GM21381 (cell line): ENCODE measurements around the gene ACAN.

Experiments used
- ATAC-seq: cut with Tn5 transposase; IDR thresholded peaks from one replicate; pipeline ENCODE4 v1.9.1; 2021; ENCODE audit warnings: mild to moderate bottlenecking, moderate library complexity; ENCODE audit not compliant: unreplicated experiment

Gene ACAN

DNA sequence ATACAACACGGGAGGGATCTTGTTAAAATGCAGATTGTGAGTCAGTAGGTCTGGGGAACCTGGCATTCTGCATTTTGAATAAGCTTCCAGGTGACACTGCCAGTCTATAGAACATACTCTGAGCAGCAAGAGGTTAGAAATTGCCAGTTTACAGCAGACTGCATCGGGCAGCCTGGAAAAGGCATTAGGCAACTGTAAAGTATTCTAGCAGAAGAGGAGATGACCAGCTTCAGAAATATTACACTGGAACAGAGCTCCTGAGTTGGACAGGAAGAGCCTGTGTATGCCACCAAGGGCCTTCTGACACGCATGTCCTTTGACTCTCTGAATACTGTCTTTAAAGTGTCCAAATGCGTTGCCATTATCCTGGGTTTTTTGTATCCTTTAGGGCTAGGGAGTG, 2.5 kb upstream of the ACAN start:
- ATAC-seq: no peak

DNA sequence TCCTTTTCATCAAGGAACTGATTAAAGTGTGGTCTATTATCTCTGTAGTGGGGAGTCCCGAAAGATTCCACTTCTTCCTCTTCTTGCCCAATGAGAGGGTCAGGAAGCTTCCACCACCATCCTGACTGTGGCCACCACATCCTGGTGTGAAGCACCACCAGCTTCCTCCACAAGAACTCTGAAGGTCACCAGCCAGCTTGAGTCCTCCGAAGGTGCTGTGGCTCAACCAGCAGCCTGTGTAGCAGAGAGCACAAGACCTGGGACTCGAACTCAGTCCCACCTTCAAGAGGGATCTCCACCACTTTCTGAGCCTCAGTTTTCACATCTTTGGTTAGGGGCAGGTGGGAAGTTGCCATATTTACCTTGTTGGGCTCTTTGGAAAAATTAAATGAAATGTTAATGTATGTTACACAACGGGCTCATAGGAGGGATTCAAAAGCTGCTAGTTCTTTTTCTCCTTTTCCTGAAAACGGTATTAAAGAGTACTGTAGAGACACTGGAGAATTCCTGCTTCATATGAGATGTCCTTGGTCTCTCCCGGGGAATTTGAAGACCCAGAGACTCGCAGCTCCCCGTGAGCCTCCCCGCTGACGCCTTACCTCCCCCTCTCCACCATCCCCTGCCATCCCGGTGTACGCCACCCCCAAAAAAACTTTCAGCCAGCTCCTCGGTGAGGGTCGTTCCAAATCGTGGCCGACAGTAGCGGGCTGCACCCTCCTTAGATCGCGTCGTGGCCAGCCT, 816 bp upstream of the ACAN start:
- ATAC-seq: no peak

DNA sequence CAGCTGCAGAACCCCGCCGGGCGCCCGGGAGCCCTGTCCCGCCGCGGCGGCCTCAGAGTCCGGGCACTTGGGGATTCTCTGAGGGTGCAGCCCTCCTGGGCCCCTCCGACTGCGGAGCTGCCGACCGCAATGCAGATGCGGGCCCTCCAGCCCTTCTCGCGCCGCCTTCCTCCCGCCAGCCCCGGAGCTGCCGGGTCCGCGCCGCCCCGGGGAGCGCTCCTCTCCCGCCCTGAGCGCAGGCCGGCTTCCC, 320 bp upstream of the ACAN start:
- no peak for ATAC-seq

DNA sequence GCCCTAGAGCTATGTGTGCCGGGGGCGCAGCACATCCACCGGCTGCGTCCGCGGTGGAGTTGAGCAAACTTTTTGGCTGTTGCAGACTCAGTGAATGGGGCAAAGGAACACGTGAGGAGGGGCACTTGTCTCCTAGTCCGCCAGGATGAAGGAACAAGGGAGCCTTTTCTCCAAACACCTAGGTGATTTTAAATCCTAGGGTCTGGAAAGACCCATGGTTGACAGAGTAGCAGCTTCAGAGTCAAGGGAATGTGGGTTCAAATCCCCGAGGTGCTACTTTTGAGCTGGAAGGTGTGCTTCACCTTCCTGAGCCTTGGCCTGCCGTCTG, 648 bp downstream of the ACAN start:
- ATAC-seq: no peak

DNA sequence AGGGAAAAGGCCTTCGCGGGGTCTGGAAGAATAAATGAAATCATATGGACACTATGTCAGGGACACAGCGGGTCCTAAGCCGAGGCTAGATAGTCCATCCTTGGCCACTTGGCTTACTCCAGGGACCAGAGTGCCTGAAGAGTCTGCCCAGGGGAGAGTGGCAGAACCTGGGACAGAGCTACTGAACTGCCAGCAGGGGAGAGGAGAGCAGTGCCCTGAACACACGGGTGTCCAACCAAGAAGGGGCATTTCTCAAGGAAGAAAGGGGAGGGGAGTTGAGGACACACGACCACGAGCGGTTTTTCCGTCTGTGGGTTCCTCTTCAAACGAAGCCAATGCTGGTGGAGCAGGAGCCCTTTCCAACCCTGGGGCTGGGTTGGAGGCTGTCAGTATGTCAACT, 1.0 kb downstream of the ACAN start:
- ATAC-seq: no peak

DNA sequence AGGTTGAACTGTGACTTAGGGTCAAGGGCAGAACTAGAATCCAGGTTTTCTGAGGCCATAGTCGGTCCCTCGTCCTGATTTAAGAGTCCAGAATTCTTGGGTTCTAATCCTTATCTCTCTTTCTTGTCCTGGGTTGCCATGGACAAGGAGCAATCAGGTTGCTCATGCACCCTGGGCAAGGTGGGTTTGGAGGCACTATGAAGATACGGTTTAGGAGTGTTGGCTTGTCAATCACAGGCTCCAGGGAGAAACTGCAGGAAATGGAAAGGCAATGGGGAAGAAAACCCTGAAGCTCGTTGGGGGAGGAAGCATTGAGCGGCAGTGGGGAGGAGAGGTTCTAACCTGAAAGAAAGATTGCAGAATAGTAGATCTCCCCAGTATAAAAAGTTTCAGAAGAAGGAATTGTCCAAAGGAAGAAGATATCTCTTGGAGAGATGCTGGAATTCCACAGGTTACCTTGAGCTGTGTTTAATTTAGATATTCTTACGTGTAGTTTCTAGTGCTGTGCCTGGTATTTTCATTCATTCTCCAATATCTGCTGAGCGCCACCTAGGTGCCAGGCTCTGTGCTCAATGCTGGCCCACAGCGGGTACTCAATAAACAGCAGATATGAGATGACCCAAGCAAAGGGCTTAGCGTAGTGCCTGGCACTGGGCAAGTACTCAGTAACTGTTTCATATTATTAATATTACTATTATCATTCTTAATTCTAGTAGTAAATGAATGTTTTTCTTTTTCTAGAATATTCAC, 2.0 kb downstream of the ACAN start:
- no peak for ATAC-seq

DNA sequence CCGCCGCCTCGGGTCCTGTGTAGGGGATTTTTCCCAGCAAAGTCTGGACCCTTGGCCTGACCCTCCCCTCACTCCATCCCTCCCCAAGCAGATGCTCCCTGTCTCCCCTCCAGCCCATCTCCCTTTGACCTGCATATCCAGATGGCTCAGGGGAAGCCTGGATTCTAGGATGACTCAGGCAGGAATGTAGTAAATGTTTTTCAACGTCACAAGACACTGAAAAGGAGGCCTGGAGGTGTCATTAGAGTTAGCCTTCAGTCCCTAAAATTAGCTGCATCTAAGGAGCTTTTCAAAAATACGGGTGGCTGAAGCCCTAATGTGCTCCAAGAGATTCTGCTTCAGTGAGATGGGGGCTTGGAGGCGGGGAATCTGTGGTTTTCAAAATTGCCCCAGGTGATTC, 7.2 kb downstream of the ACAN start:
- ATAC-seq: no peak

DNA sequence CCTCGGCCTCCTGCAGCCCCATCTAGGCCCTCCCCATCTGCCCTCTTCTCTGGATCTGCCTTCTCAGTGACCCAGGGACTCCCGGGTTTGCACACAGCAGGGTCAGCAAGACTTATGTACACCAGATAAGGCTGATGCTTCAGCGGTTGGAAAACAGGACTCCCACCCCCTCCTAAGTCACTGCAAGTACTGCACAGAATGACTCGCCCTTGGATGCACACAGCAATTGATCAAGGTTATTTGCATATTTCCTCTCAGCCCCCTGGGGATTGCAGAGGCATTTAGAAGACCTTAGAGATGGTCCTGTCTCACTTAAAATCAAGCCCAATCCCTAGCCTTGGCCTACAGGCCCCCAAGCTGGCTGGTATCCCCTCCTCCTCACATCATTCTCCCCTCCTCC, 8.9 kb downstream of the ACAN start:
- ATAC-seq: no peak

DNA sequence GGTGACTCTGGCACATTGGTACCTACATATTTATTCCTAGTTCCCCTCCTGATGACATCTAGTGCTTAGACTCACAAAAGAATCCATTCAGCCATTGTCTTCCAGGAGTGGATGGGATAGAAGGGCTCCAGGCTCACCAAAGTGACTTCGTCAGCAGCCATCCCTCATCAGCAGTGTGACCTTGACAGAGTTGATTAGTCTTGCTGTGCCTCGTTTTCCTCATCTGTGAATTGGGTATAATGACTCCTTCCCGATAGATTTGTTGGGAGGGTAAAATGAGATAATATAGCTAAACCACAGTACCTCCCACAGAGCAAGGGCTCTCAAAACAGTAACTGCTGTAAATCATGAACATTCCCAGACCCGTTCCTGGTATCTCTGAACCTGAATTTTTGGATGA, 10.7 kb downstream of the ACAN start:
- no peak for ATAC-seq

DNA sequence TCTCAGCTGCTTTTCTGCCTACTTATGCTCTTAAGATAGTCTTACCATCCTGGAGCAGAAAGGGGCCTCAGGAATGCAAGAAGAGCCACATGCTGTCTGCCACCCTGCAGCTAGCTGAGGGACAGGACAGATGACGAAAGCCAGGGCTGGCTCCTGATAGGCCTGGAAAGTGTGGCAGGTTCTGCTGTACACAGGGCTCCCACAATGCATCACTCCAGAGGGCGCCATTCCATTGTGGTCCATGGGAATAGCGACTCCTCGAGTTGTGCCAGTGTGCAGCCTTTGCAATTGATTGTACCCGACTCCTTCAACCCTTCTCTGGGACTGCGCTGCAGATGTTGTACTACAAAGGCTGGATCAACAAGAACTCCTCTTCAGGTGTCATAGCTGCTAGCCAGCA, 11.2 kb downstream of the ACAN start:
- ATAC-seq: no peak

DNA sequence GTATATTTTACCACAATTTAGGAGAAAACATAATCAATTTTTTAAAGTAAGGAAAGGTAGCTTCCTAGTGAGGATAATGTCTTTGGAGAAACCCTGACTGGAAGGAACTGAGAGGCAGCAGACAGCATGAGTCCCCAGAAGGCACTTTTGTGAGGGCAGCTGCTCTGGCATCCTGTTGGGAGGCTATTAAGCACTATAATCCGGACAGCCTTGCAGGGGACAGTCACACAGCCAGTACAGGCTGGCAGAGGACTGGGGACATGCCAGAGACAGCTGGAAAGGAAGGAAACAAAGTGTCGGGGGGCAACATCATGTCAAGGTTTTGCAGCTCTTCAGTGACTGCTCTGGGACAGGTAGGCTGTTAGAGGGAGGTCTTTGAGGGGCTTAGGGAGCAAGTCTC, 15.7 kb downstream of the ACAN start:
- no peak for ATAC-seq

DNA sequence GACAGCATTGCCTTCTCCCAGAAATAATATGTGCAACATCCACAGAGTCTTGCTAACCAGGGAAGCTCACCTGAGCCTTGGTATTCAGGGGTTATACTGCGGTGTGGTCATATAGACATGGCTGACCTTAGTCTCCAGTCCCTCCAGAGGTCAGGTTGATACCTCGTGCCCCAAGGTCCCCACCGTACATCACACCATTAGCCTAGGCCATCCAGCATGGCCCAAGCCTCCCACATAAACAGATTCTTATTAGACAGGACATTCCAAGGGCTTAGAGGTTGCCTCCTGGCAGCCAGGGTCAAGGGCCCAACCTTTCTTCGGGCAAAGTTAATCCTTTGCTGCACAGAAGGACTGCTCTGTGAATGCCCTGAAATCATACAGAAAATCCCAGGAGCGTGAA, 18.8 kb downstream of the ACAN start:
- ATAC-seq: no peak

DNA sequence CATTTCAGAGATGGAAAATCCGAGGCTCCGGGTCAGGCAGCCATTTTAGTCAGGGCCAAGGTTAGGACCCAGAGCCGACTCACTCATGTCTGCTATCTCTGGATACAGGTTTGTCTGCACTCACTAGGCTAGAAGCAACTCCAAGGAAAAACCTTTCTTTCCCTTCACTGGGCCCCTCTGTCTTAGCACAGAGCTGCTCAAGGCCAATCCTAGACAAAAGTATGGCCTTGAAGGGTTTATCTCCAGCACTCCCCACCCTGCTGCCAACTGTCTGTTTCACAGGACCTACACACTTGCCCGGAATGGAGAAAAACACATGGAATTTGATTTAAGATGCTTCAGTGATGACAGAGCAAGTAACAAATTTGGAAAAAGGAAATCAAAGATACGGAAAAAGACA, 25.6 kb downstream of the ACAN start:
- ATAC-seq: no peak

DNA sequence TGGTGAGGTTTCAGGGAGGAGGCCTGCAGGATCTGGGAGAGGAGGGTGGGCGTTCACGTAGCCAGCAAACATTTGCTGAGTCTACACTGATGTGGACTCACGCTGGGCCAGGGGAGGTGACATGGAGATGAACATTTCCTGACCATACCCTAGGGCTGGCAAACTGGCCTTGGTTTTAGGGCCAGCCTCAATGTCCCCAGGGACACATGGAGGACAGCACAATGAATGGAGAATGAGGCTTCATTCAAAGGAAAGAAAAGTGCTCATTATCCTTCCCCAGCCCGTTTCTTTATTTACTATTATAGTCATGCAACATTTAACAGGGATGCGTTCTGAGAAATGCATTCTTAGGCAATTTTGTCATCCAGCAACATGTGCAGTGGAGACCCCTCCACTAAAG, 26.8 kb downstream of the ACAN start:
- ATAC-seq: no peak

DNA sequence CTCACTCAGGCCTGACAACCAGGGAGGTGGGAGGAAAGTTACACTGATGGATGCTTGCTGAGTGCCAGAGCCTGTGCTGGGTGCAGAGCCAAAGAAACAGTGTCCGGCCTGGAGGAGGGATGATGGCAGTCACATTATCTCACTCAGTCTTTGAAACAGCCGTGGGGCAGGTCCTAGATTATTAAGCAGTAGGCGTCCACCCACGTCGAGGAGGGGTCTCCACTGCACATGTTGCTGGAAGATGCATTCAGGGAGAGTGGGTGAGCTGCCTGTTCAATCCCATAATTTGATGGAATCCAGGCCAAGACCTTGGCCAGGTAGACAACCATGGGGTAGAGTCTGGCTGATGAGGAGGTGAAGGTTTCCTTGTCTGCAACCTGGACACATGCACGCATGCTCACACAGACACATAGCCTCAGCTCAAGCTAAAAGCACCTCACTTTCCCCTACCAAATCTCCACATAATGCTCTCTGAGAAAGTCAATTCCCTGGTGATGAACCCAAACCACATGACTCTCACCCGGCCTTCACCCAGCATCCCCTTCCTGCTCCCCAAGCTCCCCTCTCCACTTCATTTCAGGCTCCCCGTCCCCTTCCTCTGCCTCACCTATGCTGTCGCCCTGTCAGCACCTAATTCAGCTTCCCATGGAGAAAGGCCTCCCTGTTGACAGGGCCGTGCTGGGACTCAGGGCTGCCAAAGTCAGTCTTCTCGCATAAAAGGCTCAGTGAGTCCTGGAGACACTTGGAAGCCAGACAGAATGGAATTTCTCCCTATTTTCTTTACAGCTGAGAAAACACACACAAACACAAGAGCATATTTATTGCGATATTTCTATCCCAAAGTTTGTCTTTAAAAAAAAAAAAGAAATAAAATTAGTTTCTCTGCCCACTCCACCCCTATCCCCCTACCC, 29.8 kb downstream of the ACAN start:
- no peak for ATAC-seq

DNA sequence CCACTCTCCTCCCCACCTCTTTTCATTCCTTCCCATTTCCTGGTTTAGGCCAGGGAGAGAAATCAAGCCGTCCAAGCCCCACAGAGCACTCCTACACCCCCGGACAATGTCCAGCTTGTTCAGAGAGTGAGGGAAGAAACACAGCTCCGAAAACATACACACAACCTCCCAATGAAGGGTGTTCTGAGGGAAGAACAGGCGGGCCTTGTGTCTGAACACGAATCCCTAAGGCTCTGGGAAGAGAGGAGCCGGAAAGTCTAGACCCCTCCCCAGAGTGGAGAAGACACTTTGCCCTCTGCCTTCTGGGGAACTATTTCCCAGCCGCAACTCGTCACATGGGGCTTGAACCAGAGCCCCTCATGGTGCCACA, 30.5 kb downstream of the ACAN start:
- no peak for ATAC-seq

DNA sequence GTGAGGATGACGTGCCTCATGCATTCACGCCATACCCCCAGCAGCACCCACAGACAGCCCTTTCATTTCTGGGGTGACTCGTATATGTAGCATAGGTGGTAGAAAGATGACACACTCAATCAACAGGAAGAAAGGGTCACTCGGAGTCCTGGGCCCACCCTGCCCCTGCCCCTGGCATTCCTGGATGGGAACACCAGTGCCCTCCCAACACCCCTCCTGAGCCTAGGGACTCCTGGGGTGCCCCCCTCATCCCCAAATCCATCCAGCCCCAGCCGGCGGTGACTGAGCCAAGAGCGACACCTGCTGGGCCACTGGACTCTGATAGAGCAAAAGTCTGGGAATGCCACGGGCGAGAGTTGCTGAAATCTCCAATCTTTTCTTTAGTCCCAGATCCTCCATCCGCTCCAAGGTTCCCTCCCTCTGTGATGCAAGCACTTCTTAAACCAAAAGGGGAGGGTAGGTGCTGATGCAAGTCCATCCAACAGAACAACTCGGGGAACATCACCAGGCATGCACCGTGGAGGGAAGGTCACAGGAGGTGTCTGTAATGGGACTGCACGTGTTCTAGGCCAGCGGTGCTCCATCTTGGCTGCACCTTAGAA, 31.1 kb downstream of the ACAN start:
- ATAC-seq: no peak

DNA sequence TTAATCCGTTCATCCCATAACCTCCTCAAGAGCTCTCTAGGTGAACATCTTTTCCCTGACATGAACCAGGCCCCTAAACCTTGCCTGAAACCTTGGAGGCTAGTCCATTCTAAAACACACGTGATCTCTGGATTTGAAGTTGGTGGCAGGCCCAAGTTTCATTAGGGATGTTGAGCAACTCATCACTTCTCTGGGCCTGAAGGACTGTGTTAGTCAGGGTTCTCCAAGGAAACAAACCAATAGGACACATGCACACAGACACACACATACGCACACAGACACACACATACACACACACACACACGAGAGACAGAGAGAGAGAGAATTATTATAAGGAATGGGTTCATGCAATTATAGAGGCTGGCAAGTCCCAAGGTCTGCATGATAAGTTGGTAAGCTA, 31.9 kb downstream of the ACAN start:
- no peak for ATAC-seq

DNA sequence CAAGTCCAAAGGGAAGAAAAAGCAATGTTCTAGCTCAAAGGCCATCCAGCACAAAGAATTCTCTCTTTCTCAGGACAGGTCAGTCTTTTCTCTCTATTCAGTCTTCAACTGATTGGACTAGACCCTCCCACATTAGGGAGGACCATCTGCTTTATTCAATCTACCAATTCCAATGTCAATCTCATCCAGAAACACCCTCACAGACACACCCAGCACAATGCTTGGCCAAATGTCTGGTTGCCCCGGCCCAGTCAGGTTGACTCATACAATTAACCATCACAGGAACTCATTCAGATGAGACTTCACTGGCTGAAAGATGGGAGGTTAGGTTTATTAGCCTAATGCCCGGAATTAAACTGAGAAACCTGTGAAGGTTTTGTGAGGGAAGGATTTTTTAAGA, 32.4 kb downstream of the ACAN start:
- no peak for ATAC-seq

DNA sequence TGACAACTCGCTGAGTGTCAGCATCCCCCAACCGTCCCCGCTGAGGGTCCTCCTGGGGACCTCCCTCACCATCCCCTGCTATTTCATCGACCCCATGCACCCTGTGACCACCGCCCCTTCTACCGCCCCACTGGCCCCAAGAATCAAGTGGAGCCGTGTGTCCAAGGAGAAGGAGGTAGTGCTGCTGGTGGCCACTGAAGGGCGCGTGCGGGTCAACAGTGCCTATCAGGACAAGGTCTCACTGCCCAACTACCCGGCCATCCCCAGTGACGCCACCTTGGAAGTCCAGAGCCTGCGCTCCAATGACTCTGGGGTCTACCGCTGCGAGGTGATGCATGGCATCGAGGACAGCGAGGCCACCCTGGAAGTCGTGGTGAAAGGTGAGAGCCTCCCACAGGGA, 35.4 kb downstream of the ACAN start:
- no peak for ATAC-seq

DNA sequence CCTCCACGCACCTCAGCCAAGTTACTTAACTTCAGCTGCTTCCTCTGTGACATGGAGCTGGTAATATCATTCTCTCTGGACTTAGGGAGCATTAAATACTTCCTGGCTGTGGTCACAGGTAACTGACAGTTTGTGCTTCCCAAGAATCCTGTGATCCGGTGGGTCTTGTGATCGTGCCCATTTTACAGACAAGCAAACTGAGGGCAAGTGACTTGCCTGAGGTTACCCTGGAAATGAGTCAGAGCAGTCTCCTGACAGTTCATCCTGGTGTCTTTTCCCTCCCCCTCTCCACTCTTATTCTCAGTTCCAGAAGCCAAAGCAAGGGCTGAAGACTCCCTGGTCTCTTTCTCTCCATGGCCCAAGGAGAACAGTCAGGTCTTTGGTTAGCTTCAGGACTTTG, 35.9 kb downstream of the ACAN start:
- ATAC-seq: no peak

DNA sequence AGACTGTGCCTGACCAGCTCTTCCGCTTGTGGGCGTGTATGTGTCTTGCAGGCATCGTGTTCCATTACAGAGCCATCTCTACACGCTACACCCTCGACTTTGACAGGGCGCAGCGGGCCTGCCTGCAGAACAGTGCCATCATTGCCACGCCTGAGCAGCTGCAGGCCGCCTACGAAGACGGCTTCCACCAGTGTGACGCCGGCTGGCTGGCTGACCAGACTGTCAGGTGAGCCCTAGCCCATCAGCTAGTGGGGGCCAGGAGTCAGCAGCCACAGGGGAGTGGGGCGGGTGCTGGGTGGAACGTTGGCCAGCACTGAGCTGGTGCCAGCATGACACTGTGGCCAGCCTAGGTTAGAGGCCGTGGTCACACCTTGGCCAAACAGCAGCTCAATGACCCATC, 36.7 kb downstream of the ACAN start:
- no peak for ATAC-seq
